Stimulated activated CD4-positive, alpha-beta T cell treated with anti-CD3 and anti-CD28 coated beads, TNF-alpha, amount 100 ng/mL, for 24 hours (primary cell): ENCODE data around the gene OSBP2.
"Not testable (repeated sequence)": the region's sequence is repeated elsewhere in the genome, so short reads cannot be mapped to it uniquely, and the experiment has no call there.

Experiments used
- DNase-seq, 3 experiments: peaks; one replicate each; pipeline ENCODE4 v3.0.0-alpha.2; 2020; ENCODE audit warnings: low read depth in 3 of 3

Gene OSBP2

DNA sequence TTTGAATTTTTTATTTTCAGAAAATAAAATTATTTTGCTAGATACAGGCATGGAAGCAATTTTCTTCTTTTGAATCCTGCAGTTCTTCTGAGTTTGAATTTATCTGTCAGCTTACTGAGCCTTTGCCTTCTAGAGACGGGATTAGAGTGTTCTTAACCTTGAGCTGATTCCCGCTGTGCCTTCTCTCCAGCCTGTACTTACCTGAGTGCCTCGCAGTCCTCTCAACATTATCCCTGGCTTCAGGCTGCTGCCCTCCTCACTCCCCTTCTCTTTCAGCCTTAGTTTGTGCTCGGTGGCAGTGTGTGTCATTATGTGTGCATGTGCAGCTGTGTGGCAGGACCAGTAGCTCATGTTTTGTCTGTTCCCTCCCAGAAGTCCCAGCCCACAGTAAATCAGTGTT is 24.3 kb downstream of the OSBP2 start:
- DNase-seq: no peak

GRCh38 chr22:30720263-30720837 is 25.7 kb downstream of the OSBP2 start:
- DNase-seq: no peak

- no peak for DNase-seq
Observed at GRCh38 chr22:30721741-30722140, 27.1 kb downstream of the OSBP2 start.

DNA sequence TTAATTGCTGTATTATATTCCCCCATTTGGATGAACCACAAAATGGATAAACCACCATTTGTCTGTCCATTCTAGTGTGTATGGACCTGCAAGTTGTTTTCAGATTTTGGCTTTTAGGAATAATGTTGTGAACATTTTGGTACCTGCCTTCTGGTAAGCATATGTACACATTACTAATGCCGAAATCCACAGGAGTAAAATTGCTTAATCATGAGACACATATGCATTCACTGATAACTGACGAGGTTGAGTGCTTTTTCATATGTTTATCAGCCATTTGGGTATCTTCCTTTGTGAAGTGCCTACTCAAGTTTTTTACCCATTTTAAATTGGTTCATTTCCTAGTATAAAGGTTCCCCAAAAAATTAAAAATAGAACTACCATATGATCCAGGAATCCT is 34.2 kb downstream of the OSBP2 start:
- DNase-seq: no peak

DNA sequence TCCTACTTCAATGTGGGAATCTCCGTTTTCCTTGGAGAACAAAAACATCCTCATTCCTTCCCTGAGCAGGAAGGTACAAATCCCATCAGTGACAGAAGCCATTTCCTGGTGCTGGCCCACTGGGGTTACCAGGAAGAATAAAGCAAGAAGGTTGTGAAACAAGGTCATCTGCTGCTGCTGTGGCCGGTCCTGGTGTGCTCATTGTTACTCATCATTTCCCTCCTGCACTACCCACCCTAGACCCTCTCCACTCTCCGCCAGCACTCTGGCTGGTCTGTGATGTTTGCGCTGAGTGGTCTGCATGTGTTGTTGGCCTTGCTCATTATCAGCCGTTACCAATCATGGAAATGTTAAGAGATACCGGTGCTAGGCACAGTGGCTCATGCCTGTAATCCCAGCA is 37.0 kb downstream of the OSBP2 start:
- no peak for DNase-seq

GRCh38 chr22:30732426-30732825 is 37.8 kb downstream of the OSBP2 start:
- DNase-seq: no peak

- no peak for DNase-seq
Observed at GRCh38 chr22:30733181-30733631, 38.5 kb downstream of the OSBP2 start.

- DNase-seq: not testable (repeated sequence)
Observed at GRCh38 chr22:30740007-30740406, 45.3 kb downstream of the OSBP2 start.

GRCh38 chr22:30740511-30740910 is 45.8 kb downstream of the OSBP2 start:
- DNase-seq: peak in 1 of 3 experiments; percentile 44

DNA sequence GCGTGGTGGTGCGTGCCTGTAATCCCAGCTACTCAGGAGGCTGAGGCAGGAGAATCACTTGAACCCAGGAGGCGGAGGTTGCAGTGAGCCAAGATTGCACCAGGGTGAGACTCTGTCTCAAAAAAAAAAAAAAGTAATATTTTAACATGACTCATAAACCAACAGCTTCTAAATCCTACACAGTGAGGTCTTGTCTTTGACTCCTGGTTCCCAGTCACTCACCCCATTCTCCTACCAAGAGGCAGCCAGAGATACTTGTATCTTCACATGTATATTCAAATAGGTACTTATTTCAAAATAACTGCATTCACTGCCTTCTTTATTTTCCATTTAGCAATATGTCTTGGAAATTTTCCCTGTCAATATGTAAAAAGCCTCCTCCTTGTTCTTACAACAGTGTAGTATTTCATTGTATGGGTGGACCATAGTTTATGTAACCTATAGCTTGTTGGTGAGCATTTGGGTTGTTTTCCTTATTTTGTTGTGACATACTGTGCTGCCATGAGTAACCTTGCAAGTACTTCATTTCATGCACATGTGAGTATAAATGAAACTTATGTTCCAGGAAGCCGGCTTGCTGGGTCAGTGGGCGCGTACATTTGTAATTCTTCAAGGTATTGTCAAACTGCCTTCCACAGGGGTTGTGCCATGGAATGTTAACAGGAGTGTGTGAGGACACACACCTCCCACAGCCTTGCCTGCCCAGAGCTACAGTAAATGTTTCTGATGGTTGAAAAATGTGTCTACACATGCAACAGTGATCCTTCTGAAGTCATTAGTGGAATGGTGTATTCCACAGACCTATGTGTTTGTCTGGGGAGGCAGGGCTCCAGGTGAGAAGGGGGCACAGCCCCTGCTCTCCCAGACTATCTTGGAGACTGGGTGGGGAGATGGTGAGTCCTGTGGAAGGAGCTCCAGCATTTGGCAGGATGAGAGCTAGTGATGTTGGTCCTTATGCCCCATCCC is 47.9 kb downstream of the OSBP2 start:
- no peak for DNase-seq

GRCh38 chr22:30743257-30744020 is 48.8 kb downstream of the OSBP2 start:
- no peak for DNase-seq

GRCh38 chr22:30744224-30744623 is 49.5 kb downstream of the OSBP2 start:
- no peak for DNase-seq

DNA sequence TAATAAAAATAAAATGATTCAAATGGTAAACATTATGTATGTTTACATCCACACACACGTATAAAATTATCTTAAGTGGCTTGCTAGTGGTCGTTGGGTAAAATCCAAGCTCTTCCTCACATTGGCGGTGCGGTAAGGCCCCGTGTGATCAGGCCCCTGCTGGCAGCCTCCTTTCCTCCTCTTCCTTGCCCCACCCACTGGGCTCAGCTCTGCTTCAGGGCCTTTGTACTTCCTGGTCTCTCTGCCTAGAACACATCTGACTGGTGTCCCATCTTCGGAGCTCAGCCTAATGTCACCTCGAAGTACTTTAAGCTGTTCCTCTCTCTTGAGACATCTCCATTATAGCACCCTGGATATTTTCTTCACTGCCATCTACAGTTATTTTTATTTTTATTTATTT is 52.8 kb downstream of the OSBP2 start:
- DNase-seq: no peak

GRCh38 chr22:30749272-30749671 is 54.6 kb downstream of the OSBP2 start:
- no peak for DNase-seq

GRCh38 chr22:30749849-30750248 is 55.2 kb downstream of the OSBP2 start:
- DNase-seq: no peak

DNA sequence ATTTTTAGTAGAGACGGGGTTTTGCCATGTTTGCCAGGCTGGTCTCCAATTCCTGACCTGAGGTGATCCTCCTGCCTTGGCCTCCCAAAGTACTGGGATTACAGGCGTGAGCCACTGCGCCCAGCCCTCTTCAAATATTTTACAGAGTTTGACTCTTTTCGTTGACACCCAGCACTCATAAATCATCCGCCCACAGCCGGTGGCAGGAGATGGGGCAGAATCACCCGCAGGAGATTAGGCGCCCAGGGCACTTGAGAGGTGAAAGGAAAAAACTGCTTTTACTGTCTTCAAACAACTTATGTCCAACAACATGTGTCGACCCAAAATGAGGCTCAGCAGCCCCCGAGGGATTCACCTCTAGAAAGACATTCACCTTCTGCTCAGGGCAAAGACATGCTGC is 56.9 kb downstream of the OSBP2 start:
- no peak for DNase-seq

DNA sequence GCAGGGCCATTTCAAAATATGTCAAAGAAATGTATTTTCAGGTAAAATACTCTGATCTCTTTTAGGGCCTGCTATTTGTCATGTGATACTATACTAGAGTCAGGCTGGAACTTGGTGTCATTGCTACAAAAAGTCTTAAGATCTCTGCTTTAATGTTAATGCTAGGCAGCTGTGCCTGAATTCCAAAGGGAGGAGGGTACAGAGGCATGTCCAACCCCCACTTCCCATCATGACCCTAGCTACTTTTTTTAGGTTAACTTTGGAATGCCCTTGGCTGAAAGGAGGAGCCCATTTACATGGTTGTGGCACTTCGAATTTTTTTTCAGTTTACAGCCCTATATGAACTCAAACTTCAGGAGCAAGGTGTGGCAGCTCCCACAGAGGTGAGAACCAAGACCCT is 58.1 kb downstream of the OSBP2 start:
- no peak for DNase-seq

GRCh38 chr22:30753701-30754100 is 59.0 kb downstream of the OSBP2 start:
- no peak for DNase-seq

DNA sequence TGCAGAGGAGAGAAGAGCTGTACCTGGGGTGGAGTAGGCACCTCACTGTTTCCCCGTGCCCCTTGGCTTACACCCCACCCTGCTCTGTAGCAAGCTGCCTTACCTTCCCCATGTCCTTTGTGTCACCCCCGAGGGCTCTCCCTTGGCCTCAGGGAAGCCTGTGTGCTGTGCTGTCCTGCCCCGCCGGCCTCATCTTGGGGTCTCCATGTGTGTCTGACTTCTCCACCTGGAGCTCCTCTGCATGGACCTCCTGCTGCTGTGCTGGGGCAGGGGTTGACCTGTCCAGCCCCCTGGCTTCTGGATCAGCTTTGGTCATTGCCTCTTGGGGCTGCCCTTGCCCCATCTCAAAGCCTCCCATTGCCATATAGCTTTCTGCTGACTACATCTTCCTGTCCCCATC is 59.8 kb downstream of the OSBP2 start:
- no peak for DNase-seq

DNA sequence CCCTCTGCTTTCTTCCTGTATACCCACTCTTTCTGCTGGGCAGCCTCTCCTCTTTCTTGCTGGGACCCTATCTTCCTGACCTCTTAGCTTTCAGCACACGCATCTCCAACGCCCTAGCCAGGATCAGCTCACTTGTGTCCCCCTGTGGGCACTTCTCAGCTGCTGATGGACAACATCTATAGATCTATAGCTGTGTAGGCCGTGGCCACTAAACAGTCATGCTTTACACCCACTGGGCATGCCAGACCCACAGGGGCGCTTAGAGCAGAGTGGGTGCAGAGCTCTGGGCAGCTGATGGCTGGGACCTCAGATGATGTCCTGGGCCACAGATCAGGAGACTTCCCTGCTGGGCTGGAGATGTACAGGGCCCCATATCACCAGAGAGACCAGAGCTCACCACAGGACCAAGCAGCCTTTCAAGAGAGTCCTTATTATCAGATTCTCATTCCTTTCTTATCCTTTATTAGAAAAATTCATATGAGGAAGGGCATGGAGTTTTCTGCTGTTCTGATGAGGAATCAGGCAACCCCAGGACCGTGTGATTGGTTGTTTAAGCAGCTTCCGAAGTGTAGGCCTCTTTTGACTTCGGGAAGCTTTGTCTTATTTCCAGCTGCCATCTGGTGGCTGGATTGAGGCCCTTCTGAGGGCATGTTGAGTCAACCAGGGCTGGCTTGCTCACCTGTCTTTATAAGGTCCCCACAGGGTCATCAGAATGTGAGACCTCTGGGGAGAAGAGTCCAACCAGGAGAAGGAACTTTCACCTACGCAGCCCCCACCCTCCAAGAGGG is 60.5 kb downstream of the OSBP2 start:
- DNase-seq: peak; percentile 12 to 47 (median 12)

- DNase-seq: no peak
Observed at GRCh38 chr22:30755759-30756124, 61.1 kb downstream of the OSBP2 start.
